Fibroblast of the aortic adventitia (primary cell): ENCODE data around the gene JADE1. TPM values are rescaled to one million over a fixed set of nuclear protein-coding genes. Genes with fewer than 3 reads are reported as not detected.

Experiments used
- DNase-seq: peaks from one replicate; pipeline ENCODE4 v3.0.0-alpha.2; 2010; ENCODE audit warnings: low read depth
- H3K4me3 ChIP-seq: 2 replicates; pipeline ENCODE4 v1.5.1; 2011; ENCODE audit warnings: low read depth, mild to moderate bottlenecking, control low read depth, low read length, moderate library complexity
- CTCF ChIP-seq: IDR thresholded peaks from 2 replicates; pipeline ENCODE4 v1.5.1; 2011; ENCODE audit warnings: mild to moderate bottlenecking, low read length, control low read depth, inconsistent platforms; ENCODE audit not compliant: insufficient read depth
- total RNA-seq: library from RNA; depleted of rRNA; stranded (reverse); fragments of >200 nt; gene quantifications from 2 replicates; pipeline ENCODE4 v1.2.3, GENCODE V29; 2012; ENCODE audit warnings: low replicate concordance

The JADE1 gene
- total RNA-seq, 1 donor, result 25.8 TPM

- DNase-seq, result no peak
- no peak overlapping the region for H3K4me3 ChIP-seq
- no peak for TF ChIP-seq CTCF
These were observed 71.2 kb downstream of the JADE1 start for GRCh38 chr4:128880662-128881061.

DNA sequence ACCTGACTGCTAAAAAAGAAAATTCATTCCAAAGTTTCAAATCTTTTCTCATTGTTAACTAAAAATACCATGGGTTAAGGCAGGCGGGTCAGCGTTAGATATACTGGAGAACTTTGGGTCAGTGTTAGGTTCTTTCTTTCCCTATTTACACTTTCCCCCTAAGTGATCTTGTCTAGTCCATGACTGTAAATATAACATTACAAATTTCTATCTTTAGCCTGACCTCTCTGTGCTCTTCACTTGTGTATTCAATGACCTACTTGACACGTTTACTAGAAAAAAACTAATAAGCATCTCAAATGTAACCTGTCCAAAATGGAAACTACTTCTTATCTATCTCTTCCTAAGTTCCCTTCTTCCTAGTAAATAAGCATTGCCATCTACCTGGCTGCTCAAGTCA, 95.3 kb downstream of the JADE1 start:
- TF ChIP-seq CTCF, result no peak
- H3K4me3 ChIP-seq, result no peak overlapping the region
- DNase-seq, result no peak

- no peak for TF ChIP-seq CTCF
- no peak for DNase-seq
These were observed 97.1 kb downstream of the JADE1 start for GRCh38 chr4:128906581-128906980.

DNA sequence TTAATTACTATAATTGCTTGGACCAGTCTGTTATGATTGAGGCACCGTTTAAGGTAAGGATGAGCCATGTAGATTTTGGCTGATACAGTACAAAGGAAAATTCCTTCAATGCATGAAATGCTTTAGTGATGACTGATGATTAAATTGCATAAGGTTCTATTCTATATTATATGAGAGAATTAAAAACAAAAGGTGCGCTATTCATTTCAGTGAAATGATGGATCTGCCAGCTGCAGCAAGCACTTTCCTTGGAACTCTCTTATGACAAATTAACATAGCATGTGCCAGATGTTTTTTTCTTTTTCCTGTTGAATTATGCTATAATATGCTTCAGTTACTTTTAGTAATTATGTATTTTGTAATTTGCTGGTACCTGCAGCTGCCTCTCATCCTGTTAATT, 98.5 kb downstream of the JADE1 start:
- no peak for DNase-seq
- TF ChIP-seq CTCF, result no peak
- no peak overlapping the region for H3K4me3 ChIP-seq

More at GRCh38 chr4:128906581-128906980, 97.1 kb downstream of the JADE1 start:
- H3K4me3 ChIP-seq, result no peak overlapping the region

- no peak for TF ChIP-seq CTCF
- DNase-seq, result no peak
- no peak overlapping the region for H3K4me3 ChIP-seq
These were observed 99.2 kb downstream of the JADE1 start for GRCh38 chr4:128908735-128909134.

DNA sequence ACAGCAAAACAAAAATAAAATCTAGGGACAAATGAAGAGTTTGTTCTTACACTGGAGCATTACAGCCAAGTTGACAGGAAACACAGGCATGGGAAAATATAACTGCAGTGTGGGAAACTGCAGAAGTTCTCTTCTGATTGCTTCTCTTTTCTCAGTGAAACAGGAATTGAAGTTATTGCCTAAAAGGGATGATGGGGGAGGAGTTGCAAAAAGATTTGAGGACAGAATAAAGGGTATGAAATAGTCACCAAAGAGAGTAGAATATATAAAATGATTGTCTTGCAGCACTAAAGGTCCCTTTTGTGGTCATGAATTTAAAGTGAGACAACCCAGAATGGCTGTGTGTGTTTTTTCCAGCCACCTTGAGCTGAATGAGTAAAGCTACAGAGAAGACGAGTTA, 103.7 kb downstream of the JADE1 start:
- no peak for DNase-seq
- TF ChIP-seq CTCF, result no peak
- H3K4me3 ChIP-seq, result no peak overlapping the region

GRCh38 chr4:128915544-128915943, 106.0 kb downstream of the JADE1 start:
- no peak for TF ChIP-seq CTCF
- DNase-seq, result no peak

More at GRCh38 chr4:128915544-128915943, 106.0 kb downstream of the JADE1 start:
- no peak overlapping the region for H3K4me3 ChIP-seq
